HG02610 (cell line): ENCODE results near the gene TSPAN13.

Experiments
- ATAC-seq: cut with Tn5 transposase; IDR thresholded peaks from one replicate; pipeline ENCODE4 v1.9.1; 2021; ENCODE audit warnings: mild to moderate bottlenecking, moderate library complexity; ENCODE audit not compliant: unreplicated experiment

Gene TSPAN13

DNA sequence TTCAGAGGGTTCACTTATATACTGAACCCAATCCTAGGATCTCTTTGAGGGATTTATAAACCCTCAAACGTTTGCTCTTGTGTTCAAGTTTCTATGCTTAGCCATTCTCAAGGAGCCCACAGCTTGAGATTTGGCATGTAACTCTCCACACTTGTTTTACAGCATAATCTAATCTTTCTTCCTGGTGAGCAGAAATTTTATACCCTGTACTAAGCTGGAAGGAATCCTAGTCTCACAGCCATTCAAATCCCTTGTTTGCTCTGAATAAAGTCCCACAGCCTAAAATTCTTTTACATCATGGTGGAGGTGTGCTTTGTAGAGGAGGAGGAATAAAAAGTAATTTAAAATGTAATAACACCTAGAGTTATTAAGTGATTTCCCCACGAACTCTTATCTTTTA is 56.6 kb downstream of the TSPAN13 start:
- ATAC-seq = no peak

DNA sequence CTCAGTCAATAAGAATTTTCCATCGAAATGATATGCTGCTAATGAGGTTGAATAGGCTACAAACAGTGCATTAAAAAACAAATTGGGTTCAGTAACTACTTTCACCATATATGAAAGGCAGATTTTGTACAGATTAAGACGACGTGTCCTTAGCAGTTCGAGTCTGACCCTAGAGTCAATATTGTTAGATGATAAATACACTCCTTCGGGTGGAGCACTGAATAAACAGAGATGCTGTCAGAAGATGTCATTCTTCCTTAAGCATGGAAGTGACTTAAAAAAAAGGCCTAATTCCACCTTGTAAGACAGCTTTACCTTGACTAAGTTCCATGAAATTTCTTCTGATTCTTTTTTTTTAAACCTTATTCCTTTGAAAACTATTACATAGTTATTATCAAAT is 57.0 kb downstream of the TSPAN13 start:
- ATAC-seq = no peak

GRCh38 chr7:16811551-16811950 is 58.0 kb downstream of the TSPAN13 start:
- ATAC-seq = no peak

- ATAC-seq = no peak
Measured at GRCh38 chr7:16812542-16813231, 59.1 kb downstream of the TSPAN13 start.

- ATAC-seq = no peak
Measured at GRCh38 chr7:16813232-16813616, 59.7 kb downstream of the TSPAN13 start.

DNA sequence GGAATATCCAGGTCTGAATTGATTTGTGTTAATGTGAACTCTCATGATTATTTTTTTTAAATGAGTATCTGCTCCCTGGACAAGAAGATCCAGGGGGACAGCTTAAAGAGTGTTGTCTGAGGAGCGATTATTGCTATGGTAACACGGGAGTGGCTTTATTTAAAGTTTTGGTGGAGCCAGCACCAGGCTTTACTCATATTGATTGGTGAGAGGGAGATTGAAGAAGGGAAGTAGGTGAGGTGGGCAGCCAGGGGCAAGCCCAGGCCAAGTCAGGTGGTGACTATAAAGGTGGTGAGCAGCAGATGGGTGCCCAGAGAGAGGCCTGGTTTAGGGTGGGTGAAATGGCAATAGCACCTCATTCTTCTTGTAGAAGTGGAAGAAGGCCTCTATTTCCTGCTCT is 61.4 kb downstream of the TSPAN13 start:
- no peak for ATAC-seq

- no peak for ATAC-seq
Measured at GRCh38 chr7:16816824-16817223, 63.3 kb downstream of the TSPAN13 start.

- no peak for ATAC-seq
Measured at GRCh38 chr7:16817536-16817935, 64.0 kb downstream of the TSPAN13 start.

GRCh38 chr7:16818732-16819131 is 65.2 kb downstream of the TSPAN13 start:
- no peak for ATAC-seq

GRCh38 chr7:16822029-16822428 is 68.5 kb downstream of the TSPAN13 start:
- no peak for ATAC-seq

DNA sequence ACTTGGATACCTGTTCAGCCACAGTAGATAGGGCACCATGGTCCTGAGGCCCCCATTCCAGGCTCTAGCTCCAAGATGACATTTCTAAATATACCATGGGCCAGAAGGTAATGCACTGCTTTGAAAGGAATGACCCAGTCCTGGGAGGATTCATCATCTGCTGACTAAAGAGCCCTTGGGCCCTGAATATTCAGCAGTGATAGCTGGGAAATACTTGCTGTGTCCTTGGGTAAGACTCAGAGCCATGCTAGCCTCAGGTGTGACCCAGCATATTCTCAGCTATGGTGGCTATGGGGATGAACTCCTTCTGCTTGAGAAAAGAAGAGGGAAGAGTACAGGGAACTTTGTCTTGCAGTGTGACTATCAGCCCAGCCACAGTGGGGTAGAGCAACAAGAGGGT is 72.5 kb downstream of the TSPAN13 start:
- no peak for ATAC-seq

- no peak for ATAC-seq
Measured at GRCh38 chr7:16833373-16833772, 79.8 kb downstream of the TSPAN13 start.
